Bronchial epithelial cell (primary cell): Measurements from ENCODE around the gene DNAH5. TPM values are rescaled to one million over a fixed set of nuclear protein-coding genes. Genes with fewer than 3 reads are reported as not detected.

ENCODE experiments used
- DNase-seq: peaks from one replicate; pipeline ENCODE4 v3.0.0-alpha.2; 2010; ENCODE audit warnings: low read depth
- FAIRE-seq: peaks from 2 replicates; lab custom pipeline; 2011; peaks lifted over from hg19 to GRCh38; lab: Jason Lieb, UNC
- H3K27me3 ChIP-seq: 2 replicates; pipeline ENCODE4 v1.5.1; 2011; ENCODE audit warnings: low read length; ENCODE audit not compliant: control insufficient read depth, insufficient read depth
- H3K36me3 ChIP-seq: 2 replicates; pipeline ENCODE4 v1.5.1; 2011; ENCODE audit warnings: low read length; ENCODE audit not compliant: control insufficient read depth, insufficient read depth
- H3K4me3 ChIP-seq: 2 replicates; pipeline ENCODE4 v1.5.1; 2011; ENCODE audit warnings: mild to moderate bottlenecking, low read depth, low read length, control low read depth
- CTCF ChIP-seq: IDR thresholded peaks from 2 replicates; pipeline ENCODE4 v1.5.1; 2011; ENCODE audit warnings: mild to moderate bottlenecking, moderate library complexity, low read length, control low read depth, inconsistent platforms; ENCODE audit not compliant: insufficient read depth, severe bottlenecking
- total RNA-seq: library from RNA; depleted of rRNA; stranded (reverse); fragments of >200 nt; gene quantifications from 2 replicates; pipeline ENCODE4 v1.2.1, GENCODE V29; 2014

DNAH5 gene
- total RNA-seq, 1 donor from 2014 or later = under 0.01 TPM

- H3K27me3 ChIP-seq = no peaks in the 10 kb centered on the region
- FAIRE-seq = peak; percentile 91
- TF ChIP-seq CTCF = no peak
- no peak overlapping the region for H3K4me3 ChIP-seq
- H3K36me3 ChIP-seq = no peaks in the 10 kb centered on the region
- no peak for DNase-seq
Observed at GRCh38 chr5:13945271-13945670, 783 bp upstream of the DNAH5 start.

GRCh38 chr5:13943676-13944075 lies 812 bp downstream of the DNAH5 start:
- H3K27me3 ChIP-seq = no peaks in the 10 kb centered on the region
- H3K4me3 ChIP-seq = no peak overlapping the region
- DNase-seq = no peak
- no peak for FAIRE-seq
- TF ChIP-seq CTCF = no peak
- H3K36me3 ChIP-seq = no peaks in the 10 kb centered on the region

DNA sequence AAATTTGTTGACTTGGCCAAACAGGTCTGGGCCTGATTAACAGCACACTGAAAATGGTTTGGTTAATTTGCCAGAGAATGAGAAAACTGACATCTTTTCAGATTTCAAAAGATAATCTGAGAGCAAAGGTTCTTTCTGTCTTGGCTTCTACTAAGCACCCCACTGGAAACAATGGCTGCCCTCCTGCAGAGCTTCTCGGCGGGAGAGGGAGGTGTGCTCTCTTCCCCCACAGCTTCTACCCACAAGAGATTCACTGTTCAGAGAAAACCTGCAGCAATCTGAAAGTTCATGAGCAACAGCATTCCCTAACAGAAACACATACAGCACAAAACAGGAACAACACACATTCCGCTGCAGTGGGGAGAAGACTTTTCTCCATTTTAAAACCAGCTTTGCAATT lies 3.0 kb downstream of the DNAH5 start:
- no peak for DNase-seq
- H3K36me3 ChIP-seq = no peaks in the 10 kb centered on the region
- no peak for FAIRE-seq
- no peak for TF ChIP-seq CTCF
- H3K27me3 ChIP-seq = no peaks in the 10 kb centered on the region
- no peak overlapping the region for H3K4me3 ChIP-seq

GRCh38 chr5:13939638-13940037 lies 4.8 kb downstream of the DNAH5 start:
- FAIRE-seq (no peak), DNase-seq (no peak)
- Histone ChIP-seq H3K4me3 (no peak overlapping the region), H3K36me3 (no peaks in the 10 kb centered on the region), H3K27me3 (no peaks in the 10 kb centered on the region)
- no peak for TF ChIP-seq CTCF

DNA sequence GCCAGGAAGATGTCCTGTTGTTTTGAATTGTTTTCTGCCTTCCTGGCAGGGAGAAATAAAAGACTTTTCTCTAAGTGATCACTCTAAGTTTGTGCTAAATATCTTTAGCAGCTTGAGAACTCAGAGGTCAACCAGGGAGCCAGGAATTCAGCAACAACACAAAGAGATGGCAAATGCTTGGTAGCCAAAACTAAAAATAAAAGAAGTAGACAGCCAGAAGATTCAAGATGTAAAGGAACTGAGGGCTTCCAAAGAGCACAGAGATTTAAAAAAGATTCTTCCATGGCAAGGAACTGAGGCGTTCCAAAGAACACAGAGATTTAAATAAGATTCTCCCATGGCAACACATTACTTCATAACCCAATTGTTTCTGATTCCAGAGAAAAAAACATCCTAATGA lies 9.6 kb downstream of the DNAH5 start:
- no peak for DNase-seq
- no peak for TF ChIP-seq CTCF
- H3K36me3 ChIP-seq = no peaks in the 10 kb centered on the region
- FAIRE-seq = no peak
- H3K27me3 ChIP-seq = no peaks in the 10 kb centered on the region
- no peak overlapping the region for H3K4me3 ChIP-seq

- TF ChIP-seq CTCF = no peak
- no peak for DNase-seq
- H3K27me3 ChIP-seq = no peaks in the 10 kb centered on the region
- no peaks in the 10 kb centered on the region for H3K36me3 ChIP-seq
- H3K4me3 ChIP-seq = no peak overlapping the region
- no peak for FAIRE-seq
Observed at GRCh38 chr5:13934125-13934524, 10.4 kb downstream of the DNAH5 start.
